ENCODE data around the gene B3GALT2.

The B3GALT2 gene

DNA sequence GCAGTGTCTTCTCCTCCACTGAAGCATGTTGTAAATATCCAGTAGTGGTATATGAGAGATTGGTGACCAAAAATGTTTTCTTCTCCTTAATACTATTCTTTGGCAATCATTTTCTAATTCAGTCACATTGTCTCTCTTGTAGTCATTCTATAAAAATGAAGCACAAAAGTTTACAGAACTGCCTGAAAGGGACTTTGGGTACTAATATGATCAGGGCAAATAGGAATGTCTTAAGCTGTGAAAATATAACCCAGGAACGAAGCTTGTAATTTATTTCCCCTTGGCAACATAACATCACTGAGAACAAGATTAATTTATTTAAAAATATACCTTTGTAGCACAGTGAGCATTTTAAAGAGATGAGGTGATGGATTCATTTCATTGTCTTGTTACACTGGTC is 4.9 kb downstream of the B3GALT2 start:
- no peak for DNase-seq

DNA sequence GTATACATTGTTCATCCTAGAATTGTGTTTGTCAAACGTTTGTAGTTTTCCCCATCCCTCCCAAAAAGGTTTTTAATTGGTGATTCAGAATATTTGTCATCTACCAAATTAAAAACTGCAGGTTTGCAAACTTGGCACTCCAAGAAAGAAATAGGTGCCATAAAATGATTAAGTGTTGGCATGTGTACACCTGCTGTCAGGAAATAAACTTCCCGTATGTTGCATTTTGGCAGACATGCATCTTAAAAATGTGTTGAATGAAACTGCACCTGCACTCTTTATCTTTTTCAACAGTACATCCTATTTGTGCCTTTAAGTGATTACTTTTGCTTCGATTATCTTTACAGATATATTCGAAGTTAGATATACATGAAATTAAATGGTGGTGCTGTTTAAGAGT is 7.3 kb downstream of the B3GALT2 start:
- DNase-seq: no peak

DNA sequence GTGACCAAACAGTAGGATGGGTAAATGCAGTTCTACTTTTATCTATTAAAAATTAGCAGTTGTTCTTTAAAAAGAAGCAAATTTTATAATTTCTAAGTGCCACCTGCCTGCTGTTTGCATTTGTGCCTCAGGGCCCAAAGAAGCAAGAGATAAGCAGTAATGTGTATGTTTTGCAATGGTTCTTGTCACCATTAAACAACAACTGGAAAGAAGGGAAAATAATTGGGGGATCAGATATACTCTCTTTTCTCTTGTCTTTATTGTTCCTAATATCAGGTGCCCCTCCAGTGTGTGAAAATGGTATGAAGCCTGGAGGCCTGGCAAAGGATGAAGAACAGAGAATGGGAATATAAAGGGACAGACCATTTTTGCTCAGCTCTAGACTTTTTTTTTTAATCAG is 9.6 kb downstream of the B3GALT2 start:
- no peak for DNase-seq

DNA sequence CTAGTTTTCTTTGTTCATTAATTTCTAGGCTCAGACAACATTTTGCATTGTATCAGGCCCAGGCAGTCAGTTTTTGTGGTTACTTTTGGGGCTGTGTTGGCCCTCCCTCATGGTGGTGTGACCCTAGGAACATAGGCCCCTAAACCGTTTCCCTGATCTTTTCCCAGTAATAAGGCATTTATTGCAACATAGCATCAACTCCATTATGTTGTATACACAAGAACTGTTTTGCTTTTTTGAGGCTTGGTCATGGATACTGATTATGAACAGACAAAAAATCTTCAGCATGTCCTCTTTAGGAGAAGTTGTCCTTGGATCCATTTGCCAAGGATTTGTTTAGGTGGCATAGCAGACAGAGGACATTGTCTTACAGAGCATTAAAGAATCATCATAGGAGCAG is 10.3 kb downstream of the B3GALT2 start:
- DNase-seq: no peak

DNA sequence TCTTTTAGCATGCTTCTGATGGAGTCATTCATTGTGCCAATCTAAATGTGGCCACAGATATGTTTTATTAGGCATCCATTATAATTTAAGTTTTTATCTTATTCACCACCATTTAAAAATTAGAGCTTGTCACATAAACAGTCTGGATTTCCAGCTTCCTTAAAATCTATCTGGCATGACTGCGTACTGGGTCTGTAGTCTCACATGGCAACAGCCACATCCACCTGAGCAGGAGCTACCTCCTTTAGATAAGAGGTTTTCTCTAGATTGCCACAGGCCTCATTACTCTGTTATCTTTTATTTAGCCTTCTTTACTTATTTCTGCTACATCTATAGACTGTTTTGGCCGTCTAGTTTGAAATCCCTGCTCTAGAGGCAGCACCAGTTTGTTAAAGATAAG is 29.1 kb downstream of the B3GALT2 start:
- no peak for DNase-seq

DNA sequence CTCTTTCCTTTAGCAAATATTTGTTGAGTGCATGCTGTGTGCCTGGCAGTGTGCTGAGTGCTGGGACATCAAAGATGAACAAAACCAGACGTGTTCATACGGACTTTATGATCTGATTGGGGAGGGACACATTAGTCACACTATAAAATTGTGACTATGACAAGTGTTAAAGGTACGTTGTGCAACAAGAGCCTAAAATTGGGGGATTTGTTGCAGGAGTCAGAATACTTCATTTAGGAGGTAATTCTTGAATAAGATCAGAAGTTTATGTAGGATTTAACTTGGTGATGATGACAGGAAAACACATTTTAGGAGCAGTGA is 29.6 kb downstream of the B3GALT2 start:
- no peak for DNase-seq

DNA sequence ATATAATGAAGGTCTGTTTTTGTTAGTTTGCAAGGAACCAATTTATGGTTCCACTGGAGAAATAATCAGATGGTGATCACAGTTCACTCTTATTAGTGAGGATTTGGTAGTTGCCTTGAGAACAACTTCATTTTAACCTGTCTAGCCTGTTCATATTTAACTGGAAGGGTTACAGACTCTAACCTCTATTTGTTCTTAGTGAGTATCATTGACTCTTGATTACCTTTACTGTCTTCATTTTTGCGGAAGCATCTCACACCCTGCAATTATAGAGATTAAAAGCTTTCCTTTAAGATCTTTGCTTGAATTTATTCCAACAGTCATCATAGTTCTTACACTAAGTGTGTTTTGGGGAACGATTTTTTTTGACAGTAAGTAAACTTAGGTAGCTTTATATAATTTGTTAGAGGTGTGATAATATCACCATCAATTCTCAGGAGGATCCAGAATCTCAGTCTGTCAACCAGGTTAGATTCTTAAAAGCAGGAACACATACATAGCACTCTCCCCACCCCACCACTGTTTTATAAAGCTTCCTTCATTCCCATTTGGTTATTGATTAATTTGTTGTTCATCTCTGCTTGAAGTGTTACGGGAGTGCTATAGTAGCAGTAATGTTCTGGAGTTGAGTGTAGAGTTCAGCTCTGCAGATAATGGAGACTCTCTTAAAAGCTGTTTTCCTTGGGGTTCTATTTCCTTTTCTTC is 30.1 kb downstream of the B3GALT2 start:
- DNase-seq: no peak

DNA sequence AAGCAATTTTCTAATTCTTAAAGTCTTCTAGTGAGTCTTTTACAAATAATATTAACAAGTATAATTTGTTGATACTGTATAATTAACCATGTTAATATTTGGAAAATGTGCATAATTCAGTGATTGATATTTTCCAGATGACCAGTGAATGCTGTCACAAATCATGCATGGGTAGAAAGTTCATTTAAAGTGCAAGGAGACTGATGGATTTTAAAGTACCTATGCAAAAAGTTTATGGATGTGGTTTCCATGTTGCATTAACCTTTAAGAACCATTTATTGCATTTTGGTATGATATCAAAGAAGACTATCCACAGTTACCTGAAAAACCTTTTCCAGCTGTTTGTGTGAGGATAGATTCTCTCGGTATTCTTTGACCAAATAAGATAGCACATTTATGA is 41.4 kb downstream of the B3GALT2 start:
- no peak for DNase-seq

DNA sequence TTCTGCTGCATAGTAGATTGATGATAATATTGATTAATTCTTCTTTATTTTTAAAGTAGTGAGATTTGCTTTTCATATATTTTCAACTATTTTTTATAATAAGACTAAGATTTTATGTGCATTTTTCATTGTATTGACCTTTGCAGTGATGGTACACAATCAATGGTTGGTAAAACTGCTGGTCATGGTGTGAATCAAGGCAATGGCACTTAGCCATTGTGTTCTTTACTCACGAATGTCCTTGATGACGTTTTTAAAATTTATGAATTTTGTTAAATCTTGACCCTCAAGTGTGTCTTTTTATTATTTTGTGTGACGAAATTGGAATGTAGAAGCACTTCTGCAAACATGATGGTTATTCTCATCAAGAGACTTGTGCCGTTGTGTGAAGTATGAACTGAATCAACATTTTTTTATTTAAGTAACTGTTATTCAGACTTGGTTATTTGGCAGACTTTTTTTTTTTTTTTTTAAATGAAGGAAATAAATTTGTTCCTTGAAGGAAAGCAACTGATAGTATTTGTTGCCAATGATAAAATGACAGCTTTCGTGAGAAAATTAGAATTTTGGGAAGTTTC is 42.0 kb downstream of the B3GALT2 start:
- DNase-seq: no peak

DNA sequence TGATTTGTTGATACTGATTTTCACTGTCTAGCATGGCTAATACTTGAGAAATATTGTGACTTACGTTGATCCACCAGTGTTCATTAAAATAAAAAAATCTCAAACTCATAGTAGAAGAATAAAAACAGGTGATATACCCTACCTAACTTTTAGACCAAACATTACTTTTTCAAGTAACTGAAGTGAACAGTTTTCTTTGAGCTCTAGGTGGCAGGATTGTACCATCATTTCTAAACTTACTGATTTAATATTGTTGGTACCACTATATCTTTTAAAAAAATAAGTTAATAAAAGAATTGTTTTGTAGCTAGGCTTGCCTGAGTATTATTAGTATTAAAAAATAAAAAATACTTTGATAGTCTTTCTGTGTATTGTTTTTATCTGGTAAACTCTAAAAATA is 43.1 kb downstream of the B3GALT2 start:
- DNase-seq: peak; percentile 4

DNA sequence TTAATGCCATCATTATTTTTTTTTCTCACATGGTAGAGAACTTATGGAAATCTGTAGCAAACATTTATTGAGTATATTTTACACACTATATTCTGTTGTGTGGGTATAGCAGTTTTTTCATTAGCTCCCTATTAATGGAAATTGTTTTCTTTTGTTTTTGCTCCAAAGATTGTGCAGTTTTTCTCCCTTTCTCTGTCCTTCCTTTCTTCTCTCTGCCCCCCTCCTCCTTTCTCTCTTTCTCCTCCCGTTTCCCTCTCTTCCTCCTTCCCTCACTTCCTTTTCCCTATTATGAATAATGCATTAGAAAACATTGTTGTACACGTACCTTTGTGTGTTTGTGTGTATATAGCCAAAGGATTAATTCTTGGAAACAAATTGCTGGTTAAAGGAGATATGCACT is 44.0 kb downstream of the B3GALT2 start:
- no peak for DNase-seq

DNA sequence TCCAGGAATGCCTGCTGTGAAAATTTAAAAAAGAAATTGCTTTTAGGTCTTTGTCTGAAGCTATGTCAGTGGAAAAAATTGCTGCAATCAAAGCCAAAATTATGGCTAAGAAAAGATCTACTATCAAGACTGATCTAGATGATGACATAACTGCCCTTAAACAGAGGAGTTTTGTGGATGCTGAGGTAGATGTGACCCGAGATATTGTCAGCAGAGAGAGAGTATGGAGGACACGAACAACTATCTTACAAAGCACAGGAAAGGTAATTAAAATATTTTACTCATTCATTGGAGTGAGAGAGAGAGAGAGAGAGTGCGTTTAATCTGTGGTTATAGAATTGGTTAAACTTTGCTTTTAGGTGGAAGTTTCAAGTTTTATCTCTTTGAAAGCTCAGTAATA is 44.6 kb downstream of the B3GALT2 start:
- no peak for DNase-seq

DNA sequence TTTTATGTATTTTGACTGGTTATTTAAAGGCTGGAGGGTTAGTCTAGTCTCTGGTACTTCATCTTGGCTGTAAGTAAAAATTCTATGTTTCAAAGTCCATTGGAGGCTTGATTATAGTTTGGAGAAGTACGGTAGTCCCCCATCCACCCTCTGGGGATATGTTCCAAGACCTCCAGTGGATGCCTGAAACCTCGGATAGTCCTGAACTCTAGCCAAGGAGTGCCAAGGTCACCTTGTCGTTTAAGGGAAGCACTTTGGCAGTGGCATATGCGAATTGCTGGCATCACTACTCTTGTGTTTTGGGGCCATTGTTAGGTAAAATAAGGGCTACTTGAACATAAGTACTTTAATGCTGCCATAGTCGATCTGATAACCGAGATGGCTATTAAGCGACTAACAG is 46.2 kb downstream of the B3GALT2 start:
- no peak for DNase-seq

DNA sequence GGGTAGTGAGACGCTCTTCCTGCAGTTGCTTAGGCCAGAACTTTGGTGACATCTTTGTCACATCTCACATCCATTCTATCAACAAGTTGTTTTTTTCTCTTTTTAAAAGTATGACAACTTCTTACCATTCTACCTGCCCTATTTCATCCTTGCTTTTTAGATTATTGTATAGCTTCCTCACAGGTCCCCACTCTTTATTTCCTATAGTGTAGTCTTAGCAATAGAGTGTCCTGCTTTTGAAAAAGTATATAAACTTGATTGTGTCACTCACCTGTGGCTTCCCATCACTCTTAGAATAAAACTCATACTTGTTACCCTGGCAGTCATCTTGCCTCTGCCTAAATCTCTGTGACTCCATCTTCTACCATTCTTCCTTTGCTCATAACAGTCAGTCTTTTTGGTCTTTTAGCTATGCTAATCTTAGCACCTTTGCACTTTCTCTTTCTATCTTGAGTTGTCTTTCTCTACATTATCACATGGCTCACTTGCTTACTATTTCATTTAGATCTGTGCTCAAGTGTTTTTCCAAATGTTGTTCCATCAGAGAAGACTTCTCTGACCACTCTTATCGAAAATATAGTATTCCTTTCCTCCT is 55.0 kb downstream of the B3GALT2 start:
- no peak for DNase-seq

Data from NCI-H748 treated with DMSO at 0.1 percent for 48 hours (cell line).